DMS114 treated with DMSO at 0.1 percent for 48 hours (cell line): Measurements from ENCODE around the gene GATAD2A.

Experiments
- DNase-seq: peaks from one replicate; lab custom pipeline; 2025; ENCODE audit not compliant: unreplicated experiment; lab: John Stamatoyannopoulos, UW

Gene GATAD2A

DNA sequence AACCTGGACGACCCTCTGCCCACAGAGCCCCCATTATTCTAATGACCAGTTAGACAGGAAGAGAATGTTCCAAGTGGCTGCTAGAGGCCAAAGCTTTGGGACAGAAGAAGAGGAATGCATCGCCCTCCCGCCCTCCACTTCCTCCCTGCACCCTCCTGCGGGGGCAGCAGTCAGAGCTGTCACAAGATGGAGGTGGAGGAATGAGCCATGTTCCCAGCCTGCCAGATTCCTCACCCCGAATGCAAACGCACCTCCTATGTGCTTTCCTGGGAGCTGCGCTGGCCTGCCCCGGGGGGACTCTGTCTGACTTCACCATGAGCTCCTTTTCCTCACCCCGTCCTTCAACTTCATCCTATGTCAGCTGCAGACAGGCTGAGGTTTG is 124.9 kb downstream of the GATAD2A start:
- no peak for DNase-seq

DNA sequence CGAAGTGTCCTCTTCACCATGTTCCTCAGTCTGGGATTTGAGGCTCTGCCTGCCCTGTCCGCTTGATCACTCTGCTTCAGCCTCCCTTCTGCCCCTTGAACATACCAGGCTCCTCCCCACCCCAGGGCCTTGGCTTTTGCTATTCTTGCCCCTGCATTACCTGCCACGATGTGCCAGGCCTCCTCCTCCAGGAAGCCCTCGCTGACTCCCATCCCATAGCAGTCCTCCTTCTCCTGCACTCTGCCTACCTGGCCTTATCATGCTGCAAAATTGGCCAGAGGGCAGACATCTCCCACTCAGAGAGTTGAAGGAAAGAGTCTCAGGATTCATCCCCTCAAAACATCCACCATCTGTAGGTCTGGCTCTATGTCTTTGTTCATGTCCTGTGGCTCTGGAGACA is 125.4 kb downstream of the GATAD2A start:
- no peak for DNase-seq

DNA sequence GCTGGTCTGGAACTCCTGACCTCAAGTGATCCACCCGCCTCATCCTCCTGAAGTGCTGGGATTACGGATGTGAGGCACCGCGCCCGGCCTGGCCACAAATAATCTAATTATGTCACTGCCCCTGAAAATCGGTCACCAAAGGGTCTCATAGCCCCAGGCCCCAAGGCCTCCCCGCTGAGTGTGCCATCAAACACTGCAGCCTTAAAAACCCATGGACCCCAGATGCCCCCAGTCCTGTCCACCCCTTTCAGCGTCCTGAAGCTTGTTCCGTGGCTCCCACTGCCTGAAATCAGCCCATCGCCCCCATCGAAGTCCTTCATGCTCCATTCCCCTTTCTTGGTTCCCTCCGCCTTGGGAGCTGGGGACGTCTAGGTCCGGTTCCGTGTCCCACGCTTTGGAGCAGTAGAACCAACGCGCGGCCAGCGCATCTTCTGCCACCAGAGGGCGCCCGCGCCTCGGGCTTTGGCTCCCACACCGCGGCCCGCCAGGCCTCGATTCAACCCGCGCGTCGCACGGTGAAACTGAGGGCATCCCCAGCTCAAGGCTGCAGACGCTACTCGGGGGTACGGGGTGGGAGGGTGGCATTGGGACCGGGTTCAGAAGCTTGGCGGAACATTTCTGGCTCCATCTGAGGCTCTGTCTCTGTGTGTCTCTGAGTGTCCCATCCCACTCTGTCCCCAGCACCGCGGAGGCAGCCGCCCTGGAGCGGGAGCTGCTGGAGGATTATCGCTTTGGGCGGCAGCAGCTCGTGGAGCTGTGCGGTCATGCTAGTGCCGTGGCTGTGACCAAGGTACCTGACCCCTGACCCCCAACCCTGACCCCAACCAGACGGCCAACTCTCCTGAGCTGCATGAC is 126.7 kb downstream of the GATAD2A start:
- DNase-seq, result peak; percentile 49

DNA sequence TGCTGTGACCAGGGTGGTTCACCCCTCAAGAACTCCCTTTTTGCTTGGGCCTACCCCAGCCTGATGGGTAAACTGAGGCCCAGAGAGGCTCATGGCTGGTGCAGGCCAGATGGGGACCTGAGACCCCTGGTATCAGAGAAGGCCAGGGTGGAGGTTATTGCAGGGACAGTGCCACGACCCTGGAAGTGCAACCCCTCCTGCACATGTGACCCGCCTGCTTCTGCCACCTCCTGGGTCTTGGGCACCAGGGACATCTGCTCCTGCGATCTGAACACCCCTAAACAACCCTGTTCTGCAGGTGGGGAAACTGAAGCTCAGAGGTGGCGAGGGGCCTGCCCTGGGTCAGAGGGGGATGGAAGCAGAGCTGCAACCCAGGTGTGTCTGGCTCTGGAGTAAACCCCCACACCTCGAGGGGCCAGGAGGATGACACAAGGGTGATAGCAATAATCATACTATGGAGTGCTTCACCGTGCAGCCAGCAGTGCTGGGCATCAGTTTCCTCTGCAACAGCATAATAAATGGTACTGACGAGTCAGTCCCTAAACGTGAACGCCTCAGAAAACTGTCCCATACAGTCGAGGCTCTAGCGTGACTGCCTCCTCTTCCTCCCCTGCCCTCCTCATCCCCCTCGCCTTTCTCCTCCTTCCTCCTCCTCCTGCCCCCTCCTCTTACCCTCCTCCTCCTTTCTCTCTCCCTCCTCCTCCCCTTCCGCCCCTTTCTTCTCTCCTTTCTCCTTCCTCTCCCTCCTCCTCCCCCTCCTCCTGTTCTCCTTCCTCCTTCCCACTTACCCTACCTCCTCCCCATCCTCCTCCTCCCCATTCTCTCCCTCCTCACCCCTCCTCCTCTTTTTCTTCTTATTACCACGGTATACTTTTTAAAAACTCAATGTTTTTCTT is 127.6 kb downstream of the GATAD2A start:
- no peak for DNase-seq

DNA sequence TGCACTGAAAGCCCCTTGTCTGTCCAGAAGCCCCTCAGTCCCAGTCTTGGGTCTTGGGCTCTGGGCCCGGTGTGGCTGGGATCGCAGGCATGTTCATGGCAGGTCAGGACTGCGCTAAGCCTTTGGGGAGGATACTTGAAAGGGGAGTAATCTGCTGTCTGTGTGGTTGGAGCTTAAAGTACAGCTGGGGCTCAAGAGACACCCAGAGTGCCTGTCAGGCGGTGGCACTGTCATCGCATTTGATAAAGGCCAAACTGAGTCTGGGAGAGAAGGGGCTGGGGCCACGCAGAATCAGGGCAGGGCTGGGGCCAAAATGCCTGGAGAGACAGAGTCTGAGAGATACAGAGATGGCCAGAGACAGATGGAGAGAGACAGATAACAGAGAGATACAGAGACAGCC is 128.4 kb downstream of the GATAD2A start:
- DNase-seq, result no peak

DNA sequence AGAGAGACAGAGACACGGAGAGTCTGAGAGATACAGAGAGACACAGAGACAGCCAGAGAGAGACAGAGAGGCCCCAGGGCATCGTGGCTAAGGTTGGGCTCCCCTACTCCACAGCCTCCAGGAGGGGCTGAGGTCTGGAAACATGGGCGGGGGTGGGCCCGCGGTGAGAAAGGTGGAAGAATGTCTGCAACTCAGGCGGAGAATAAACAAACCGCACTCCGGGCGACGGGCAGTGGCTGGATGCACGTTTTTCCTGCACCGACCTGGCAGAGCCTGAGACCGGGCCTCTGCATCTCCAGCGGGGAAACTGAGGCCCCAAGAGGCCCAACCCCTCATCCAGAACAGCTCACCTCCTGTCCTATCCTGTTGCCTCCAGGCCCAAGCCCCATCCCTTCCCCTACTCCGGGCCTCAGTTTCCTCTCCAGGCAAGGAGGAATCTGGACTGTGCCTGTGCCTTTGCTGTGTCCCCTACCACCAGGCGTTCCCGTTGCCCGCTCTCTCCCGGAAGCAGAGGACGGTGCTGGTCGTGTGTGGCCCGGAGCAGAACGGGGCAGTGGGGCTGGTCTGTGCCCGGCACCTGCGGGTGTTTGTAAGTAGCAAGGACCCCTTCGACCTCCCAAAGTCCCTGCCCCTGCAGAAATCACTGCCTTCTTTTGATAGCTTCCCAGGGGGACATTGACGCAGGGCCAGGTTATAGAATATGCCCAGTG is 129.2 kb downstream of the GATAD2A start:
- no peak for DNase-seq

DNA sequence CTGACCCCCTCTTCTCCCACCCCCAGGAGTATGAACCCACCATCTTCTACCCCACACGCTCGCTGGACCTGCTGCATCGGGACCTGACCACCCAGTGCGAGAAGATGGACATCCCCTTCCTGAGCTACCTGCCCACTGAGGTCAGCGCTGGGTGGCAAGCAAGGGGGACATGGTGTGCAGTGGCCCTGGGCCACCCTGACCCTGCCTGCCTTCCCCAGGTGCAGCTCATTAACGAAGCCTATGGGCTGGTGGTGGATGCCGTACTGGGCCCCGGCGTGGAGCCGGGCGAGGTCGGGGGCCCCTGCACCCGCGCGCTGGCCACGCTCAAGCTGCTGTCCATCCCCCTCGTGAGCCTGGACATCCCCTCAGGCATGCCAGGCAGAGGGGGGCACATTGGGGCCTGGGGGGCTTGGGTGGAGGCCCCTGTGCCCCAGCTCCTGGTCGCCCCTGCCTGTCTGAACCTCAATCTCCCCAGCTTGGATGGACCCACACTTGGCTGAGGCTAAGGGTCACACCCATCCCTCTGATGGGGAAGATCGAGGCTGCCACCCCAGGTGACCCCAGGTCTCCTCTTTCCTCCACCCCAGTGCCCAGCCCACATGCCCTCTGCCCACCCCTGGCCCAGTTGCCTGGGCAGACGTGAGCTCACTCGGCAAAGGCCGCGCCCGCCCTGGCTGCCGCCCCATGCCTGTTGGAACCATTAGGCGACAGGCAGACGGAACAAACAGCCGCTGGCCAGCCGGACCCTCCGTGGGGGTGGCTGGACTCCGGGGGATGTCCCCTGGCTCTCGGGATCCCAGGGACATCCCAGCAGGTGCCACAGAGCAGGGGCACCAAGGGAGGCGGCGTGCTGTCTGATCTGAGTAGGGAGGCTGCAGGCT is 130.1 kb downstream of the GATAD2A start:
- DNase-seq, result no peak

DNA sequence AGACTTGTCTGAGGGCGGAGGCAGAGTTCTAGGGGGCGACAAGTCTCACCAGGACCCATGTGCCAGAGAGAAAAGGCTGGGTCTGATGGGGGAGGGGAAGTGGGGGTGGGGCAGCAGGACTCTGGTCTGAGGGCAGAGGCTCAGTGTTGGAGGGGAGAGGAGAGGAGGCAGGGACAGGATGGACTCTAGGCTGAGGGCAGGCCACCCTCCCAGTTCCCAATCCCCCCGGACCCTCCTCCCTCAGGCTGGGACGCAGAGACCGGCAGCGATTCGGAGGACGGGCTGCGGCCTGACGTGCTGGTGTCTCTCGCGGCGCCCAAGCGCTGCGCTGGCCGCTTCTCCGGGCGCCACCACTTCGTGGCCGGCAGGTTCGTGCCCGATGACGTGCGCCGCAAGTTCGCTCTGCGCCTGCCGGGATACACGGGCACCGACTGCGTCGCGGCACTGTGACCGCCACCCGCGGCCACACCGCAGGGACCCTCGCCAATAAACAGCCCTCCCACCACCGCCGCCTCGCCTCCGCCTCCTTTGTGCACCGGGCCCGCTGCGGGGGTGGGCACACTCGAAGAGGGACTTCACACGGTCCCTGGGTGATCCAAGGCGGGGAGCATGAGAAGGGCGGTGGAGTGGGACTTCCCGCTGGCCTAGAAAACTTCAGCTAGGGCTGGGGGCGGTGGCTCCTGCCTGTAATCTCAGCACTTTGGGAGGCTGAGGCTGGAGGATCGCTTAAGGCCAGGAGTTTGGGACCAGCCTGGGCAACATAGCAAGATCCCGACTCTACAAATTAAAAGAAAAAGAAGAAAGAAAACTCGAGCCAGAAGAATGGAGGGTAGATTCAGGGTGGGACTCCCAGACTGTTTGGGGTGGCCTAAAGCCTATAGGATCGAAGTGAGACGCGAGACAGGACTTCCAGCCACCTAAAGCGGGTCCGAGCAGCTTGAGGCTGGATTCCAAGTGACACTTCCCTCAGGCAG is 131.9 kb downstream of the GATAD2A start:
- no peak for DNase-seq

DNA sequence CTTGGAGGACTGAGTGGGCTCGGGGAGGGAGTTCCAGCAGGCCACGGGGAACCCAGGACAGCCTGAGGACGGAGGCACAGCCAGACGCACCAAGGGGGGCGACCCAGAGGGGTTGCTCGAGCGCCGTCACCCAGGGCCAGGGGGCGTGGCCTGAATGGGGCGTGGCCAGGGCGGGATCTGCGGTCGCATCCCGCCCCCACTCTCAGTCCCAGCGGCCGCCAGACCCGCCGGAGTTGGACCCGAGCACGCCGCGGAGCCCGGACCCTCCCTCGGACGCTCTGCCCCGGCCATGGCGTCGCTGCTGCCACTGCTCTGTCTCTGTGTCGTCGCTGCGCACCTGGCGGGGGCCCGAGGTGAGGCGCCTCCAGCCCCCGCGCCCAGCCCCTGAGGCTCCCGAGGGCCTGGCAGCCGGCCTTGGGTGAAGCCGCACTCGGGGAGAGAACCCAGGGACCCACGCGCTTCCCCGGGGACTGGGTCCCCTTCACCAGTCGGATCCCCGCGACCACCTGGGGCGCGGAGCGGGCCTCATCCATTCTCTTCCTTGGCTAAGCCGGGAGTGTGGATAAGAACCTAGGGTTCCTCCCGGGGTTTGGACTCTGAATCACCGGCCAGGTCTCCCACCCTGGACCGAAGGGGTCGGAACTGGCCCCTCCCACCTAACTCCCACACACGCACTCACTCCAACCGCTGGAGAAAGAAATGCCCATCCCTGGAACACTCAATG is 132.7 kb downstream of the GATAD2A start, which contains the start of gene CILP2:
Gene CILP2 (plus strand): TSS at position 205 of the 724 bp plus-strand sequence. CDS start 85 bp downstream, at position 290.
- DNase-seq, result peak; percentile 28

DNA sequence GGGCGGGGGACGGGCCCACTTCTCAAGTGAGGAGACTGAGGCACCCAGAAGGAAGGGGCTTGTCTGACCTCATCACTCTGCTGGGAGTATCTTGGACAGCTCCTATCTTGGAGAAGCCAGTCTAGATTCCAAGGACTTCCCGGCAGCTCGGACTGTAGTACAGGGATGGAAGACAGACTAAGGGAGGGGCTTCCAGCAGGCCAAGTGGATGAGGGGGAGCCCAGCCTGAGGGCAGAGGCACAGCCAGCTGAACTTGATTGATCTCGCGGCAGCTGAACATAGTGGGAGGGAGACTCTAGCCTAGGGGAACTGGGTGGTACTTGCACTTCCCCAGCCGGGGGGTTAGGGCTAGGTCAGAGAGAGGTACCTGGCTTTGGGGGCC is 133.3 kb downstream of the GATAD2A start:
- no peak for DNase-seq

DNA sequence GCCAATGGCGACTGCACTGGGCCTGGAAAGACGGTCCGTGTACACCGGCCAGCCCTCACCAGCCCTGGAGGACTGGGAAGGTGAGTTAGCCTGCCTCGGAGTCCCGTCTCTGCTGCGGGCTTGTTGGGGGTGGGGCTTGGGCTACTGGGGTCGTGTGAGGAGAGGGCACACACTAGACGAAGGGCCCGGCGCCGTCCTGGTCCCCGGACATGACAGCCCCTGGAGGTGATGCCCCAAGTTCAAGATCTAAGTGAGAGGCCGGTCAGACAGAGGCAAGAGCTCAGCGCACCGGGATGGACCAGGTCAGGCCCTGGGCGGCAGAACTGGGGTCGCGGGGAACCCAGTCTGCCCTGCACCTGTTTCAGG is 134.2 kb downstream of the GATAD2A start:
- DNase-seq, result no peak

DNA sequence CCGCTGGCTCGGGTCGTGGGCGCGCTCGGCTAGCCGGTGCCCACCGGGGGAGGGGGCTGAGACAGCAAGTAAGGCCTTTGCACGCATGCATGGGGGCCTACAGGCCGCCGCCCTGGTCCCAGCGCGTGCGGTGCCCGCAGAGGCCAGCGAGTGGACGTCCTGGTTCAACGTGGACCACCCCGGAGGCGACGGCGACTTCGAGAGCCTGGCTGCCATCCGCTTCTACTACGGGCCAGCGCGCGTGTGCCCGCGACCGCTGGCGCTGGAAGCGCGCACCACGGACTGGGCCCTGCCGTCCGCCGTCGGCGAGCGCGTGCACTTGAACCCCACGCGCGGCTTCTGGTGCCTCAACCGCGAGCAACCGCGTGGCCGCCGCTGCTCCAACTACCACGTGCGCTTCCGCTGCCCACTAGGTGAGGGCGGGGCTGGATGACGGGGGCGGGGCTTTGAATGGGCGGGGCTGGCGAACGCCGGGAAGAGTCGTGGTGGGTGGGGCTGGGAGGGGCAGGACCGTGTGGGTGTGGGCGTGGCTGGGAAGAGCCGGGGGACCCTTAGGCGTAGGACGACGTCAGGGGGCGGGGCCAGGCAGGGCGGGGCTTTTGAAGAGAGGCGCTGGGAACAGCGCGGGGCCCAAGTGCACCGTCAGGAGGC is 134.7 kb downstream of the GATAD2A start:
- no peak for DNase-seq

DNA sequence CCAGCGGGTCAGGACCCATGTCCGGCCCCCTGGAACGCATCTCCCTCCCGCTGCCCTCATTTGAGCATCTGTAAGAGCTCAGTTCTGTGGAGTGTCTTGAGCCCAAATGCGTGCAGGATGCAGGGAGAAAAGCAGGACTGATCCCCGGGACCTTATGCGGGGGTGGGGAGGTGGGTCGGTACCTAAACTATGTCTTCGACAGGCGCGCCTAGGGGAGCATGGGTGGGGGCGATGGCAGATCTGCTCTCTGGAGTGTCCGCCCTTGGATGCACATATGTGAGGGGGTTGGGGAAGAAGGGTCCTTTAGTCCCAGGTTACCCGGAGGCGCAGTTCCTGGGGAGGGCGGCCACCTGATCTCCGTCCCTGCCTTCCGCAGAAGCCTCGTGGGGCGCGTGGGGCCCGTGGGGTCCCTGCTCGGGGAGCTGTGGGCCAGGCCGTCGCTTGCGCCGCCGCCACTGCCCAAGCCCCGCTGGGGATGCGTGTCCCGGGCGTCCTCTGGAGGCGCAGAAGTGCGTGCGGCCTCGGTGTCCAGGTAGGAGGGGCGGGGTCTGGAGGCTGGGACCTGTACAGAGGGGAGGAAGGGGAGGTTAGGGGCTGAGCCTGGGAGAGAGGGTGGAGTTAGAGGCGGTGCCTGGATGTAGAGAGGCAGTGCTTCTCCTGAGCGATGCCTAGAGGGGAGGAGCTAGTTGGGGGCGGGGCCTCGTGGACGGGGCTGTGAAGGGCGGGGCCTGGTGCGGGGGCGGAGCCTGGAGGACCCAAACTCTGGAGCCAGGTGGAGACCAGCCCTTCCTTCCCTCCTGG is 135.4 kb downstream of the GATAD2A start:
- DNase-seq, result no peak

DNA sequence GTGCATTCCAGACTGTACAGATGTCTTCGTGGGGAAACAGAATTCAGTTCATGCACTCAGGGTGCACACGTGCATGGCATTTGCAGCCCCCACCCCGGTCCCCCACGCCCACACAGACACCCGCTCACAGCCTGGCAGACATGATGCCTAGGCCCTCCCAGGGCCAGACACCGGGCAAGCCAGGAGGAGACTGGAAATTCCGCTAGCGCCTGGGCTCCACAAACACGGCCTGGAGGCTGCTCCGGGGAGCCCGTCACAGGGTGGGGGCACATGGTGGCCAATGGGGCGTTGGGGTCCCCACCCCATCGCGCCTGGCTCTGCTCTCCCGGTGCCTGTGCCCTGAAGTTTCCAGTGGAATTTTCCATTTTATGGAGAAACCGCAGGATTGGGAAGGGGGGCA is 136.1 kb downstream of the GATAD2A start:
- no peak for DNase-seq

DNA sequence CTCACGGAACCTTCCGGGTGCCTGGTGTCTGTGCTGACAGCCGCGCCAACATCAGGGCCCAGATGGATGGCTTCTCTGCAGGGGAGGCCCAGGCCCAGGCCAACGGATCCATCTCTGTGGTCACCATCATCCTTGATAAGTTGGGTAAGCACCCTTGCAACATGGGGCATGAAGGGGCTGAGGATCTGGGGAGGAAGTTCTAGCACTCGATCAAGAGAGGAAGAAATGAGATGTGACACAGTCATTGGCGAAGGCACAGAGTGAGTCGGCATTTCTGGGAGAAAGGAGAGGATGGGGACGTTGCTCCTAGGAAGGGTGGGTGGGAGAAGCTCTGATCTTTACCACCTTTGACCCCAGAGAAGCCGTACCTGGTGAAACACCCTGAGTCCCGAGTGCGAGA is 137.0 kb downstream of the GATAD2A start:
- no peak for DNase-seq

DNA sequence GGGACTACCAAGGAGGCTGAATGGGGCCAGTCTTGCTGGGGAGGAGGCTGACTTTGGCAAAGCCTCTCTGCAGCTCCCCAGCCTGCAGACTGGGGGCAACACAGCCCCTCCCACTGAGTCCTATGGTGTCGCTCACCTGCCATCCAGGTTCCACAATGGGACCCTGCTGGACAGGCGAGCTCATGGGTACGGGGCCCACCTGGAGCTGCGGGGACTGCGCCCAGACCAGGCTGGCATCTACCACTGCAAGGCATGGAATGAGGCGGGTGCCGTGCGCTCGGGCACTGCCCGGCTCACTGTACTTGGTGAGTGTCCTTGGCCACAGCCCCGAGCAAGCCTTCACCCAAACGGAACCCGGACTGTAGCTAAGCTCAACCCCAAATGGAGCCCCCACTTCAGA is 137.6 kb downstream of the GATAD2A start:
- no peak for DNase-seq

DNA sequence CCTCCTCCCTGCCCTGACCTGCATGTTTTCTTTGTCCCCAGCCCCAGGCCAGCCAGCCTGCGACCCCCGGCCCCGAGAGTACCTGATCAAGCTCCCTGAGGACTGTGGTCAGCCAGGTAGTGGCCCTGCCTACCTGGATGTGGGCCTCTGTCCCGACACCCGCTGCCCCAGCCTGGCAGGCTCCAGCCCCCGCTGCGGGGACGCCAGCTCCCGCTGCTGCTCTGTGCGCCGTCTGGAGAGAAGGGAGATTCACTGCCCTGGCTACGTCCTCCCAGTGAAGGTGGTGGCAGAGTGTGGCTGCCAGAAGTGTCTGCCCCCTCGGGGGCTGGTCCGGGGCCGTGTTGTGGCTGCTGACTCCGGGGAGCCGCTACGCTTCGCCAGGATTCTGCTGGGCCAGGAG is 138.2 kb downstream of the GATAD2A start:
- DNase-seq, result no peak
